SK-N-SH (cell line): Measurements from ENCODE around the gene ELFN2.

Source experiments
- GABPA ChIP-seq: IDR thresholded peaks from 2 replicates; pipeline ENCODE4 v1.4.0; 2012; ENCODE audit warnings: low read depth, mild to moderate bottlenecking
- JUND ChIP-seq: IDR thresholded peaks from 2 replicates; pipeline ENCODE4 v1.4.0; 2012
- POLR2AphosphoS5 ChIP-seq: IDR thresholded peaks from 2 replicates; pipeline ENCODE4 v1.6.1; 2012; ENCODE audit warnings: low read depth, low read length

- TF ChIP-seq GABPA (no peak), POLR2AphosphoS5 (no peak), JUND (no peak)
These were observed 43.9 kb downstream of the ELFN2 start for GRCh38 chr22:37383341-37383740.
